HG02885 (cell line): ENCODE measurements around the gene SYAP1.
"Not testable (repeated sequence)": the region's sequence is repeated elsewhere in the genome, so short reads cannot be mapped to it uniquely, and the experiment has no call there.

Experiments used
- ATAC-seq: cut with Tn5 transposase; IDR thresholded peaks from one replicate; pipeline ENCODE4 v1.9.1; 2021; ENCODE audit warnings: mild to moderate bottlenecking; ENCODE audit not compliant: unreplicated experiment, poor library complexity

SYAP1 gene, protein sequence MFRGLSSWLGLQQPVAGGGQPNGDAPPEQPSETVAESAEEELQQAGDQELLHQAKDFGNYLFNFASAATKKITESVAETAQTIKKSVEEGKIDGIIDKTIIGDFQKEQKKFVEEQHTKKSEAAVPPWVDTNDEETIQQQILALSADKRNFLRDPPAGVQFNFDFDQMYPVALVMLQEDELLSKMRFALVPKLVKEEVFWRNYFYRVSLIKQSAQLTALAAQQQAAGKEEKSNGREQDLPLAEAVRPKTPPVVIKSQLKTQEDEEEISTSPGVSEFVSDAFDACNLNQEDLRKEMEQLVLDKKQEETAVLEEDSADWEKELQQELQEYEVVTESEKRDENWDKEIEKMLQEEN

GRCh38 chrX:16719334-16720084, at the start of gene SYAP1:
SYAP1 (plus strand) TSS chrX:16719612; CDS start chrX:16719725, 113 bp downstream.
- ATAC-seq: peak; percentile 100

GRCh38 chrX:16671005-16671404, 48.4 kb upstream of the SYAP1 start:
- no peak for ATAC-seq

DNA sequence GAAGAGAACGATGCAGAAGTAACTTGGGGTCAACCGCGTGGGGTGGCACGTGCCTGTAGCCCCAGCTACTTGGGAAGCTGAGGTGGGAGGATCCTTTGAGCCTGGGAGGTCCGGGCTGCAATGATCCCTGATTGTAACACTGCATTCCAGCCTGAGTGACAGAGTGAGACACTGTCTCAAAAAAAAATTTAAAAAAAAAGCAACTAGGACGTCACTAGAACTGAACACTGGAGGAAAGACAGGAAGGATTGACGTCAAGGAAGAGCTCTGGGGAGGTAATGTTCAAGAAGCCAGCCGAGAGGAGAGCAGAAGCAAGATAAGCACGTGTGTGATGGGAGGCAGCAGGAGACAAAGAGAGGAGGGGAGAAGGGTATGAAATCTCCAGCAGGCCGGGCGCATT, 40.7 kb upstream of the SYAP1 start:
- no peak for ATAC-seq

GRCh38 chrX:16683007-16683664, 36.3 kb upstream of the SYAP1 start:
- no peak for ATAC-seq

GRCh38 chrX:16687514-16687913, 31.9 kb upstream of the SYAP1 start:
- ATAC-seq: no peak

DNA sequence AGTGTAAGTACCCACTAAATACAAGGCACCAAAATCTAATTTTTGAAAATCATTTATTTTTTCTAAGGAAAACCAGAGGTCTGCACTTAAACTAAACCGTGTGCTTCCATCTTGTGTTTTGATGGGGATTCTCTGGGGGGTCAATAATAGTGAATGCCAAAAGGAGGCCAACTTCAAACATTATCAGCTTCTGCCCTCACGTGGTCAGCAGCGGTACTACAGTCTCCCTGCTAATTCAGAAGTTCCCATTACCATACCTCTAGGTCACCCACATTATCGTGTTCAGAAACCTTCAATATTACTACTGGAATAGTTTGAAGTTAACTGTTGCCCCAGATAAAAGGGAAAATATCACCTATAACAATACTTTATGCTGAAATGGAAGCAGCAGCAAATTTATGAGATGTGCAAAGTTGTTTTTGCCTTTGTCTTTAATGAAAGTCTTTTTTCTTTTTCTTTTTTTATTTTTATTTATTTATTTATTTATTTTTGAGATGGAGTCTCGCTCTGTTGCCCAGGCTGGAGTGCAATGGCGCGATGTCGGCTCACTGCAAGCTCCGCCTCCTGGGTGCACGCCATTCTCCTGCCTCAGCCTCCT, 24.2 kb upstream of the SYAP1 start:
- ATAC-seq: peak; percentile 68

- no peak for ATAC-seq
Measured at GRCh38 chrX:16696956-16697355, 22.5 kb upstream of the SYAP1 start.

DNA sequence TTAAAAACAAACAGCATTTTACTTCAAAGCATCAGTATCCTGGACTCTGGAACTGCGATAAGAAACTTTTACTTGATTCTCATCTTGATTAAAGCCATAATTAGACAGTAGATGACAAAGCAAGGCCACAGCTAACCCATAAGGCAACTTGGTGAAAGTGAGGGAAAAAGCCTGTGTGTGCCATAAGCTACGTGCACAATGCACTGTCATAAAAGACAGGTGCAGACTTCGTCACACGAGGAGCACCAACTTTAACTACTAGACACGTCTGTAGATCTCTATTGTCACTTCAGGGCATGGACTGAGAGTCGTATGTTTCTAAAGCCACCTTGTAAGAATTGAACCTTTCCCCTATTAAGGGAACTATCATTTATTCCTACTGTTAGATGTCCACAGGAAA, 20.0 kb upstream of the SYAP1 start:
- ATAC-seq: no peak

- no peak for ATAC-seq
Measured at GRCh38 chrX:16700734-16701133, 18.7 kb upstream of the SYAP1 start.

- ATAC-seq: no peak
Measured at GRCh38 chrX:16702700-16703599, 16.5 kb upstream of the SYAP1 start.

DNA sequence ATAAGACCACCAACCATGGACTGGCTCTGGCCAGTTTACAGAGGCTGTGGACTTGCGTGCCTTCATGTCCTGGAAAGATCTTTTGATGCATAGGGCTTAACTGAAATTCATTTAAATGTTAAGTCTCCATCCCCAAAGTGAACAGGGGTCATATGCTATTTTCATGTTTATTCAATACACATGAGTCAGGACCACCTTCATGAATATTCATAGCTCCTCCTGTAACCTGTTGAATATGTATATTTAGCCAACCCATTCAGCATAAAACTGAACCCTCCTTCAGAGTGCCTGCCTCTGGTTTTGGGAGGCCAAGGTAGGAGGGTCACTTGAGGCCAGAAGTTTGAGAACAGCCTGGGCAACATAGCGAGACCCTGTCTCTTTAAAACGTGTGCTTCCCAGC, 14.0 kb upstream of the SYAP1 start:
- ATAC-seq: no peak

DNA sequence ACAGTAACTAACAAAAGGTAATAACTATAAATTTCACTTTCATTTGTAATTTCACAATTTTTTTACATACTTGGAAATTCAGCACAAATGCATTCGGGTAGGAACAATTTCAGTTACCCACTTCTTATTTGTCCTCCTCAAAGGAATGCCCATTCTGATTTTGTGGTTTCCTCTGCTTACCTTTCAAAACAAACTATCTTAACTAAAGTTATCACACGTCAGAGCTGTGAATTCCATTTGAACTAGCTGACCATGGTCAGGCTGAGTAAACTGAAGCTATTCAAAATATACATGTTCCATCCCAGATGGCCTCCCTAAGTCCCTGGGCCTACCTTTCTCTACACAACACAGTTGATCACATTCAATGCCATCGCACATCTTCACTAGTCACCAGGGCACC, 11.4 kb upstream of the SYAP1 start:
- ATAC-seq: no peak

- no peak for ATAC-seq
Measured at GRCh38 chrX:16711219-16711811, 8.1 kb upstream of the SYAP1 start.

- peak; percentile 52 for ATAC-seq
Measured at GRCh38 chrX:16711893-16712547, 7.4 kb upstream of the SYAP1 start.

DNA sequence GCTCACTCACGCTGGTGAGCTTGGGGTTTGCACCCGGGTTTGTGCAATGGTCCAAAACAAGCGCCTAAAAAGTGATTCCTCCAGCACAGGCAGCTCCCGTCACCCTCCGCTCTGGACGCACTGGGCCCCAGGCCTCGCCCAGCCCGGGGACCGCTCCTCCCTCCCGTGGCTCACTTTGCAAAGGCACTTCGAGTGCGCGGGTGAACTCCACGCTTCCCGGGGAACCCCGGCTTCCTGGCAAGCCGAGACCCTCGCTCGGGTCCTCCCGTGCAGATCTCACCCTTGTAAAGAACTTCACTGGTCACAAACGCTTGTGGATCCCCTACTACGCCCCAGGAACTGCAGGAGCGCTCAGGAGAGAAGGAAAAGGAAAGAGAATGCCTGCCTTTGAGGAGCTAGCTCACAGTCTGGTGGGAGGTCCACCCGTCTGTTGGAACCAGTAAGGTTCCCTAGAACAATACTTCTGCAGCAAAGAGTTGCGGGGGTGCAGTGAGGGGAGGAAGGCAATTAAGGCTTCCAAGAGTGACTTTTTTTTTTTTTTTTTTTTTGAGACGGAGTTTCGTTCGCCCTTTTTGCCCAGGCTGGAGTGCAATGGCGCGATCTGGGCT, 6.8 kb upstream of the SYAP1 start, which contains the start of gene CTPS2:
Gene CTPS2, minus strand, starts transcription at position 122 of the 608 bp plus-strand sequence. CDS start 9,767 bp downstream, outside the sequence.
- ATAC-seq: peak; percentile 80

GRCh38 chrX:16714504-16714903, 4.9 kb upstream of the SYAP1 start:
- no peak for ATAC-seq

DNA sequence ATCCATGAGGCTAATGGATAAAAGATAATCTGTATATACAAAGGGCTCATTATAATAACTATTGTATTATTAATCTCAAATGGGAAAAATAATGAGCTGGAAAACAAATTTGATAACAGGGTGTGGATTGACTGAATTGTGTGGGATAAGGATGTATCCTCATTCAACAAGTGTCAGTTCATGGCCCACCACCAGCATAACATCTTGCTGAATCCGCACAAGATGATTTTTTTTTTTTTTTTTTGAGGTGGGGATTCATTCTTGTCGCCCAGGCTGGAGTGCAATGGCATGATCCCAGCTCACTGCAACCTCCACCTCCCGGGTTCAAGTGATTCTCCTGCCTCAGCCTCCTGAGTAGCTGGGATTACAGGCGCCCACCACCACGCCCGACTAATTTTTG, 3.8 kb upstream of the SYAP1 start:
- ATAC-seq: not testable (repeated sequence)

- not testable (repeated sequence) for ATAC-seq
Measured at GRCh38 chrX:16716451-16716850, 3.0 kb upstream of the SYAP1 start.
